Suppressor macrophage treated with lipopolysaccharide for 1 hour (primary cell): Measurements from ENCODE around the gene PEX13.
"Not testable (repeated sequence)": the region's sequence is repeated elsewhere in the genome, so short reads cannot be mapped to it uniquely, and the experiment has no call there.

Source experiments
- DNase-seq, 3 donors: peaks; one replicate each; pipeline ENCODE4 v3.0.0-alpha.2; 2020 to 2022

PEX13 gene

GRCh38 chr2:61011678-61012077 is 5.8 kb upstream of the PEX13 start:
- peak in 2 of 3 donors; percentile 26 to 31 for DNase-seq

GRCh38 chr2:61012303-61012702 is 5.2 kb upstream of the PEX13 start:
- peak; percentile 78 to 90 (median 88) for DNase-seq

GRCh38 chr2:61013382-61013781 is 4.1 kb upstream of the PEX13 start:
- DNase-seq: no peak

GRCh38 chr2:61014763-61015162 is 2.8 kb upstream of the PEX13 start:
- peak; percentile 35 to 62 (median 47) for DNase-seq

GRCh38 chr2:61015976-61016375 is 1.5 kb upstream of the PEX13 start:
- DNase-seq: no peak

GRCh38 chr2:61016392-61017002 is 1.0 kb upstream of the PEX13 start:
- DNase-seq: peak in 2 of 3 donors; percentile 19 to 26

- peak; percentile 71 to 80 (median 73) for DNase-seq
Measured at GRCh38 chr2:61017003-61017555, 441 bp upstream of the PEX13 start.

GRCh38 chr2:61018318-61018755 is 817 bp downstream of the PEX13 start:
- DNase-seq: peak in 1 of 3 donors; percentile 47

GRCh38 chr2:61018798-61019197 is 1.3 kb downstream of the PEX13 start:
- DNase-seq: no peak

GRCh38 chr2:61021228-61021660 is 3.7 kb downstream of the PEX13 start:
- no peak for DNase-seq

GRCh38 chr2:61023670-61024069 is 6.2 kb downstream of the PEX13 start:
- DNase-seq: no peak

- no peak for DNase-seq
Measured at GRCh38 chr2:61029533-61029932, 12.0 kb downstream of the PEX13 start.

GRCh38 chr2:61034592-61034991 is 17.1 kb downstream of the PEX13 start:
- DNase-seq: not testable (repeated sequence)

GRCh38 chr2:61036643-61037042 is 19.1 kb downstream of the PEX13 start:
- DNase-seq: not testable (repeated sequence)

GRCh38 chr2:61042807-61043206 is 25.3 kb downstream of the PEX13 start:
- no peak for DNase-seq

GRCh38 chr2:61044636-61045035 is 27.1 kb downstream of the PEX13 start:
- peak; percentile 67 to 94 (median 89) for DNase-seq

GRCh38 chr2:61045226-61045625 is 27.7 kb downstream of the PEX13 start:
- DNase-seq: peak; percentile 12 to 41 (median 35)

- DNase-seq: peak in 2 of 3 donors; percentile 26 to 38
Measured at GRCh38 chr2:61045999-61046398, 28.5 kb downstream of the PEX13 start.

- no peak for DNase-seq
Measured at GRCh38 chr2:61055557-61055956, 38.0 kb downstream of the PEX13 start.

GRCh38 chr2:61057562-61057961 is 40.0 kb downstream of the PEX13 start:
- no peak for DNase-seq

- no peak for DNase-seq
Measured at GRCh38 chr2:61059382-61059781, 41.9 kb downstream of the PEX13 start.

GRCh38 chr2:61065714-61066709 is 48.5 kb downstream of the PEX13 start, which contains the start of gene SANBR:
TSS of gene SANBR (plus strand) at chr2:61065871. CDS start at chr2:61070351, 4,480 bp downstream.
- peak; percentile 93 to 97 (median 96) for DNase-seq

- no peak for DNase-seq
Measured at GRCh38 chr2:61074100-61074499, 56.6 kb downstream of the PEX13 start.
